ENCODE measurements around the gene HHATL. TPM values are rescaled to one million over a fixed set of nuclear protein-coding genes. Genes with fewer than 3 reads are reported as not detected.

HHATL gene
- total and polyA plus RNA-seq, 2 of the 8 experiments (the other 6 are each of a cell fraction or from before 2014, with no cell fraction given): 0.18 TPM; not detected in 1

GRCh38 chr3:42732196-42732828 lies 29.7 kb upstream of the HHATL start:
- H3K4me3 ChIP-seq (ENCODE audit: extremely low read depth in 1 of 4, insufficient read depth in 2 of 4, low read depth in 3 of 4, low read length in 4 of 4): no peak overlapping the region
- H3K4ac ChIP-seq (replicated peaks; ENCODE audit: insufficient read length, low read depth, low read length): no peak overlapping the region
- FAIRE-seq (no peak), DNase-seq (ENCODE audit: low read depth in 1 of 2, low spot score in 2 of 2) (peak in 1 of 2 experiments; percentile 7)
- no peak overlapping the region for H3K23ac ChIP-seq (ENCODE audit: insufficient read length)
- no peaks in the 10 kb centered on the region for H3K9me3 ChIP-seq (ENCODE audit: insufficient read depth in 2 of 2, low read depth in 1 of 2, low read length in 1 of 2)
- H4K5ac ChIP-seq (ENCODE audit: insufficient read length, low read depth, low read length): no peak overlapping the region
- H2BK12ac ChIP-seq (ENCODE audit: low read depth, low read length): peak overlapping the region; percentile 99; the same call in 1 of the 2 replicates
- no peak overlapping the region for H2AFZ ChIP-seq (ENCODE audit: low read length)
- H3K9ac ChIP-seq (replicated peaks in 1 of 4; ENCODE audit: extremely low read depth in 1 of 4, low read depth in 3 of 4, low read length in 3 of 4): no peak overlapping the region
- peak overlapping the region; percentile 83 for H2BK15ac ChIP-seq (ENCODE audit: low read length)
- H2AK5ac ChIP-seq (ENCODE audit: low read depth, low read length): peak overlapping the region; percentile 56; the same call in 1 of the 2 replicates
- H4K20me1 ChIP-seq (replicated peaks in 1 of 2; ENCODE audit: control insufficient read depth in 1 of 2, insufficient read depth in 2 of 2, low read length in 2 of 2): no peaks in the 10 kb centered on the region
- no peak overlapping the region for H3K56ac ChIP-seq (replicated peaks; ENCODE audit: insufficient read length, low read depth, low read length)
- H3K36me3 ChIP-seq (ENCODE audit: control insufficient read depth in 2 of 4, insufficient read depth in 4 of 4, low read length in 3 of 4): no peaks in the 10 kb centered on the region
- CTCF ChIA-PET (ENCODE audit: partially characterized antibody): interaction anchor here (0.8 to 4.6 kb wide), 8 partner anchors 10 to 85 kb away, joined by 3 to 28 read pairs (median 4); no protein-coding TSS in a partner anchor
- H3K14ac ChIP-seq (ENCODE audit: insufficient read length): no peak overlapping the region
- H3K79me1 ChIP-seq (ENCODE audit: low read depth, low read length): no peaks in the 10 kb centered on the region
- no peak overlapping the region for H2BK120ac ChIP-seq (replicated peaks; ENCODE audit: low read depth, low read length)
- peak overlapping the region; percentile 66; the same call in 1 of the 2 replicates for H2BK5ac ChIP-seq (ENCODE audit: low read depth, low read length)
- no peak overlapping the region for H4K8ac ChIP-seq (ENCODE audit: extremely low read depth, insufficient read depth, low read length)
- no peak overlapping the region for H3K27ac ChIP-seq (ENCODE audit: low read depth, low read length)
- WGBS, 2 experiments (ENCODE audit: extremely low coverage in 1 of 2, insufficient coverage in 1 of 2, insufficient read length in 1 of 2, insufficient replicate concordance in 2 of 2, low coverage in 1 of 2, low lambda C conversion rate in 2 of 2, missing lambda C conversion rate in 1 of 2): 95% methylated on average over 4 of the region's 4 CpGs; no CpG with 5 or more reads in 1 of the 2 experiments
- no peaks in the 10 kb centered on the region for H3K23me2 ChIP-seq (ENCODE audit: low read depth, low read length)
- H3K4me2 ChIP-seq (ENCODE audit: insufficient read depth in 1 of 2, low read depth in 2 of 2, low read length in 2 of 2): no peak overlapping the region
- H4K91ac ChIP-seq (replicated peaks; ENCODE audit: insufficient read length, low read length): peak overlapping the region; percentile 20
- peak overlapping the region; percentile 80 for H2BK20ac ChIP-seq (ENCODE audit: low read length)
- H3K18ac ChIP-seq (ENCODE audit: extremely low read depth, low read length): peak overlapping the region; percentile 89
- POLR2A ChIA-PET (ENCODE audit: partially characterized antibody): interaction anchor here (0.7 kb wide), 1 partner anchor 14 kb away, joined by 3 read pairs; no protein-coding TSS in a partner anchor
- 0 out of 7 replicates have a peak, but pooled peaks cover 0 to 3% (median 0%) of the 10 kb centered on the region in 4 experiments for H3K27me3 ChIP-seq (replicated peaks in 1 of 4; ENCODE audit: control insufficient read depth in 3 of 4, extremely low read depth in 1 of 4, insufficient read depth in 3 of 4, low read length in 3 of 4)
- peaks cover 0 to 33% (median 18%) of the 10 kb centered on the region in 4 experiments; a peak in 5 of 7 replicates for H3K4me1 ChIP-seq (replicated peaks in 1 of 4; ENCODE audit: control insufficient read depth in 3 of 4, insufficient read depth in 4 of 4, low read length in 3 of 4)
- H3K79me2 ChIP-seq (ENCODE audit: control insufficient read depth in 1 of 2, insufficient read depth in 2 of 2, low read length in 2 of 2): no peaks in the 10 kb centered on the region
- TF ChIP-seq RAD21 (IDR thresholded peaks at IDR 0.05 in 1 of 2, conservative IDR thresholded peaks at IDR 0.05 in 1 of 2; ENCODE audit: low read depth in 2 of 2, low read length in 2 of 2) (no peak), TBP (IDR thresholded peaks at IDR 0.05; ENCODE audit: low read depth, low read length) (no peak), BACH1 (IDR thresholded peaks at IDR 0.05; ENCODE audit: low read length) (no peak), RFX5 (IDR thresholded peaks at IDR 0.05; ENCODE audit: borderline replicate concordance, low read depth, low read length) (no peak)
- TF ChIP-seq, protein P1, sequence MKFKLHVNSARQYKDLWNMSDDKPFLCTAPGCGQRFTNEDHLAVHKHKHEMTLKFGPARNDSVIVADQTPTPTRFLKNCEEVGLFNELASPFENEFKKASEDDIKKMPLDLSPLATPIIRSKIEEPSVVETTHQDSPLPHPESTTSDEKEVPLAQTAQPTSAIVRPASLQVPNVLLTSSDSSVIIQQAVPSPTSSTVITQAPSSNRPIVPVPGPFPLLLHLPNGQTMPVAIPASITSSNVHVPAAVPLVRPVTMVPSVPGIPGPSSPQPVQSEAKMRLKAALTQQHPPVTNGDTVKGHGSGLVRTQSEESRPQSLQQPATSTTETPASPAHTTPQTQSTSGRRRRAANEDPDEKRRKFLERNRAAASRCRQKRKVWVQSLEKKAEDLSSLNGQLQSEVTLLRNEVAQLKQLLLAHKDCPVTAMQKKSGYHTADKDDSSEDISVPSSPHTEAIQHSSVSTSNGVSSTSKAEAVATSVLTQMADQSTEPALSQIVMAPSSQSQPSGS (IDR thresholded peaks at IDR 0.05; ENCODE audit: low read length): no peak
